K562 (cell line): ENCODE measurements around the gene NUP62CL. TPM values are rescaled to one million over a fixed set of nuclear protein-coding genes. Genes with fewer than 3 reads are reported as not detected.

Experiments
- CEBPB ChIP-seq: fragments of 450-650 bp; IDR thresholded peaks from 2 replicates; pipeline ENCODE4 v1.6.1; 2016; ENCODE audit warnings: missing genetic modification characterization, missing compliant biosample characterization
- DPF2 ChIP-seq: fragments of 450-650 bp; IDR thresholded peaks from 2 replicates; pipeline ENCODE4 v1.6.1; 2016
- EGR1 ChIP-seq: fragments of 450-650 bp; conservative IDR thresholded peaks from 2 replicates; pipeline ENCODE4 v1.6.1; 2017; ENCODE audit warnings: mild to moderate bottlenecking
- EP400 ChIP-seq: fragments of 450-650 bp; IDR thresholded peaks from 2 replicates; pipeline ENCODE4 v1.6.1; 2017; ENCODE audit warnings: antibody characterized with exemption, mild to moderate bottlenecking, moderate library complexity
- FOS ChIP-seq: IDR thresholded peaks from 3 replicates; pipeline ENCODE4 v1.6.1; 2011; ENCODE audit not compliant: insufficient read length; ENCODE audit errors: extremely low read depth
- FOSL1 ChIP-seq: fragments of 200-800 bp; sonication (Bioruptor generic); conservative IDR thresholded peaks from 2 replicates; pipeline ENCODE4 v1.6.1; 2016; ENCODE audit warnings: missing genetic modification characterization, missing compliant biosample characterization
- HNRNPLL ChIP-seq: fragments of 200-400 bp; formaldehyde crosslinking; IDR thresholded peaks from 2 replicates; pipeline ENCODE4 v1.6.1; 2017; ENCODE audit warnings: low read length, low read depth, mild to moderate bottlenecking; ENCODE audit not compliant: poor library complexity, severe bottlenecking
- JUND ChIP-seq, 2 experiments: IDR thresholded peaks; 2 replicates in 1 of 2; 3 replicates in 1 of 2; pipeline ENCODE4 v1.6.1; 2011; ENCODE audit warnings: borderline replicate concordance in 2 of 2, low read depth in 2 of 2, low read length in 2 of 2, improper control_type of control experiment in 1 of 2, missing biosample characterization in 1 of 2, missing genetic modification characterization in 1 of 2, missing genetic modification reagents in 1 of 2
- POLR2AphosphoS2 ChIP-seq: IDR thresholded peaks from 2 replicates; pipeline ENCODE4 v1.6.1; 2012; ENCODE audit warnings: low read length, improper control_type of control experiment
- PTBP1 ChIP-seq: fragments of 200-400 bp; formaldehyde crosslinking; IDR thresholded peaks from 2 replicates; pipeline ENCODE4 v1.6.1; 2017; ENCODE audit warnings: low read depth, low read length
- RBM25 ChIP-seq: fragments of 200-400 bp; formaldehyde crosslinking; IDR thresholded peaks from 2 replicates; pipeline ENCODE4 v1.6.1; 2018; ENCODE audit warnings: low read length, low read depth, moderate library complexity; ENCODE audit not compliant: severe bottlenecking
- SMARCA4 ChIP-seq: fragments of 450-650 bp; IDR thresholded peaks from 2 replicates; pipeline ENCODE4 v1.6.1; 2016
- SOX6 ChIP-seq: fragments of 450-650 bp; IDR thresholded peaks from 2 replicates; pipeline ENCODE4 v1.6.1; 2014; ENCODE audit warnings: mild to moderate bottlenecking
- TSC22D4 ChIP-seq: fragments of 450-650 bp; IDR thresholded peaks from 2 replicates; pipeline ENCODE4 v1.6.1; 2016; ENCODE audit warnings: missing genetic modification characterization, missing biosample characterization, control low read depth
- ZNF143 ChIP-seq: sonication (generic); formaldehyde crosslinking; IDR thresholded peaks from 2 replicates; pipeline ENCODE4 v1.9.0; 2022; ENCODE audit warnings: mild to moderate bottlenecking, missing genetic modification reagents
- ZNF175 ChIP-seq: fragments of 200-800 bp; sonication (Bioruptor generic); IDR thresholded peaks from 2 replicates; pipeline ENCODE4 v1.6.1; 2016; ENCODE audit warnings: low read depth, mild to moderate bottlenecking, missing genetic modification characterization, missing compliant biosample characterization
- ZNF274 ChIP-seq: IDR thresholded peaks from 2 replicates; pipeline ENCODE4 v1.6.1; 2011; ENCODE audit warnings: low read depth, mild to moderate bottlenecking, low read length, moderate library complexity, borderline replicate concordance
- ZNF668 ChIP-seq: fragments of 250-450 bp; sonication (Bioruptor Pico); IDR thresholded peaks from 2 replicates; pipeline ENCODE4 v1.8.0; 2022; ENCODE audit warnings: mild to moderate bottlenecking, inconsistent platforms
- polyA plus RNA-seq, 8 experiments: library from polyadenylated mRNA; depleted of rRNA in 4 of 8; stranded (reverse) in 5 of 8; unstranded in 3 of 8; fragments of >200 nt; fragmentation: Nextera tagmentation in 2 of 8; fragmentation: Illumina TruSeq in 1 of 8; extraction: Ambion mirVana in 2 of 8; extraction: Trizol in 1 of 8; gene quantifications; 2 replicates each; pipeline versions ENCODE4 v1.2.1 to v1.2.3, GENCODE V29; 2011 to 2014; ENCODE audit warnings: inconsistent platforms in 1 of 8, missing spikeins in 1 of 8
- total RNA-seq, 7 experiments: library from RNA; depleted of rRNA in 6 of 7; stranded (reverse); fragments of >200 nt in 6 of 7; fragmentation: Illumina TruSeq in 2 of 7; extraction: Trizol in 2 of 7; gene quantifications; 2 replicates each; pipeline versions ENCODE4 v1.2.1 to v1.2.3, GENCODE V29; 2011 to 2021; ENCODE audit warnings: low replicate concordance in 1 of 7
- TF ChIP-seq, protein P1 (sequence below): sonication (generic); formaldehyde crosslinking; IDR thresholded peaks from 2 replicates; pipeline ENCODE4 v1.8.0; 2022; ENCODE audit warnings: mild to moderate bottlenecking, missing genetic modification reagents, borderline replicate concordance
- TF ChIP-seq, protein P2 (sequence below), 2 experiments: fragments of 450-650 bp in 1 of 2; sonication (generic) in 1 of 2; formaldehyde crosslinking in 1 of 2; IDR thresholded peaks in 1 of 2; conservative IDR thresholded peaks in 1 of 2; 2 replicates each; pipeline versions ENCODE4 v1.6.1 to v1.8.1; 2016 to 2023; ENCODE audit warnings: mild to moderate bottlenecking in 2 of 2, moderate library complexity in 2 of 2, inconsistent platforms in 1 of 2, missing genetic modification reagents in 1 of 2
- TF ChIP-seq, protein P3 (sequence below), 2 experiments: IDR thresholded peaks in 1 of 2; conservative IDR thresholded peaks in 1 of 2; 2 replicates each; pipeline ENCODE4 v1.6.1; 2016; ENCODE audit warnings: low read depth in 2 of 2, mild to moderate bottlenecking in 1 of 2, missing compliant biosample characterization in 1 of 2, missing genetic modification characterization in 1 of 2, moderate library complexity in 1 of 2

NUP62CL gene
- total and polyA plus RNA-seq, 9 of the 15 experiments (the other 6 are each of a cell fraction or from before 2014, with no cell fraction given) = 29.7 to 101 (median 42.7) TPM

DNA sequence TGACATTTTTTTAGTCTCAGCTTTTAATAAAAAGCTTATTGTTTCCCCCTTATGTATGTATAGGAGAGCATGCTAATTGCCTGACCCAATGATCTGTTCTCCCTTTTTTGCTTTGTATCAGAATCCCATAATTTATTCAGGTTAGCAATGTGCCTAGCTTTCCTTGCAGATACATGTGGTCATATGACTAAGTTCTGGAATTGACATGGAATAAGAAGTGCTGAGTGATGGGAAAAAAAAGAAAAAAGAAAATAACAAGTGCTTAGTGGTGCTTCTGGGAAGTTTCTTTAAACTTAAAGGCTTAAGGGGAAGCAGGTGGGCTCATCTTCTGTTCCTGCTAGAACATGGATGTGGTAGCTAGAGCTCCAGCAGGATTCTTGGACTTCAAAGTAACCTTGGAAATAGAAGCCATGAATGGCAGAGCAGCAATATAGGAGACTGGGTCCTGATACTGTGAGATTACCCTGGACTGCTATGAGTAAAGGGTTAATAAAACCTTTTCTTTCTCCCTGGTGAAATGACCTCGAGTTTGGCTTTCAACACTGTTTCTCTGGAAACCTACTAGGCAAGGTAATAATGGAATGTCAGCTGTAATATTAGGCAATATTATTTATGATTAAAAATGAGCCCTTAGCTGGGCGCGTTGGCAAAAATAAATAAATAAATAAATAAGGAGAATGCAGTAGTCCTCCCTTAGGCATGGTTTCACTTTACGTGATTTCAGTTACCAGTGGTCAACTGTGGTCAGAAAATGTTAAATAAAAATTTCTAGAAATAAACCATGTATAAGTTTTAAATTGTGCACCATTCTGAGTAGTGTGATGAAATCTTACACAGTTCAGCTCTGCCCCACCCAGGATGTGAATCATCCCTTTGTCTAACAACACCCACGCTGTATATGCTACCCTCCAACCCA is 70.9 kb downstream of the NUP62CL start (continued):
- TF ChIP-seq ZNF175 (CRISPR knock-in tag) (peak; percentile 35; the same call in 1 of the 2 replicates), FOSL1 (tag) (peak; percentile 89), SMARCA4 (peak; percentile 79; the same call in 1 of the 2 replicates), POLR2AphosphoS2 (no peak), SOX6 (peak; percentile 88), PTBP1 (no peak), ZNF668 (CRISPR knock-in tag) (no peak), JUND (IDR thresholded peaks at IDR 0.05; ENCODE audit: borderline replicate concordance, low read depth, low read length) (peak; percentile 94), JUND (tag; IDR thresholded peaks at IDR 0.05; ENCODE audit: borderline replicate concordance, low read depth, low read length) (peak; percentile 74; the same call in 1 of the 3 replicates), TSC22D4 (tag) (no peak), ZNF274 (no peak), EP400 (peak; percentile 42; the same call in 1 of the 2 replicates), DPF2 (peak; percentile 88; the same call in 1 of the 2 replicates), CEBPB (peak; percentile 65), FOS (no peak), ZNF143 (CRISPR knock-in tag) (no peak), RBM25 (no peak), HNRNPLL (no peak), EGR1 (peak; percentile 88)
- TF ChIP-seq, protein P1, sequence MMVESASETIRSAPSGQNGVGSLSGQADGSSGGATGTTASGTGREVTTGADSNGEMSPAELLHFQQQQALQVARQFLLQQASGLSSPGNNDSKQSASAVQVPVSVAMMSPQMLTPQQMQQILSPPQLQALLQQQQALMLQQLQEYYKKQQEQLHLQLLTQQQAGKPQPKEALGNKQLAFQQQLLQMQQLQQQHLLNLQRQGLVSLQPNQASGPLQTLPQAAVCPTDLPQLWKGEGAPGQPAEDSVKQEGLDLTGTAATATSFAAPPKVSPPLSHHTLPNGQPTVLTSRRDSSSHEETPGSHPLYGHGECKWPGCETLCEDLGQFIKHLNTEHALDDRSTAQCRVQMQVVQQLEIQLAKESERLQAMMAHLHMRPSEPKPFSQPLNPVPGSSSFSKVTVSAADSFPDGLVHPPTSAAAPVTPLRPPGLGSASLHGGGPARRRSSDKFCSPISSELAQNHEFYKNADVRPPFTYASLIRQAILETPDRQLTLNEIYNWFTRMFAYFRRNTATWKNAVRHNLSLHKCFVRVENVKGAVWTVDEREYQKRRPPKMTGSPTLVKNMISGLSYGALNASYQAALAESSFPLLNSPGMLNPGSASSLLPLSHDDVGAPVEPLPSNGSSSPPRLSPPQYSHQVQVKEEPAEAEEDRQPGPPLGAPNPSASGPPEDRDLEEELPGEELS = no peak
- TF ChIP-seq, protein P2, sequence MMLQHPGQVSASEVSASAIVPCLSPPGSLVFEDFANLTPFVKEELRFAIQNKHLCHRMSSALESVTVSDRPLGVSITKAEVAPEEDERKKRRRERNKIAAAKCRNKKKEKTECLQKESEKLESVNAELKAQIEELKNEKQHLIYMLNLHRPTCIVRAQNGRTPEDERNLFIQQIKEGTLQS (IDR thresholded peaks at IDR 0.05) = peak; percentile 89
- TF ChIP-seq, protein P2 (CRISPR knock-in tag; conservative IDR thresholded peaks at IDR 0.05) = no peak
- TF ChIP-seq, protein P3, sequence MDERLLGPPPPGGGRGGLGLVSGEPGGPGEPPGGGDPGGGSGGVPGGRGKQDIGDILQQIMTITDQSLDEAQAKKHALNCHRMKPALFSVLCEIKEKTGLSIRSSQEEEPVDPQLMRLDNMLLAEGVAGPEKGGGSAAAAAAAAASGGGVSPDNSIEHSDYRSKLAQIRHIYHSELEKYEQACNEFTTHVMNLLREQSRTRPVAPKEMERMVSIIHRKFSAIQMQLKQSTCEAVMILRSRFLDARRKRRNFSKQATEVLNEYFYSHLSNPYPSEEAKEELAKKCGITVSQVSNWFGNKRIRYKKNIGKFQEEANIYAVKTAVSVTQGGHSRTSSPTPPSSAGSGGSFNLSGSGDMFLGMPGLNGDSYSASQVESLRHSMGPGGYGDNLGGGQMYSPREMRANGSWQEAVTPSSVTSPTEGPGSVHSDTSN (CRISPR knock-in tag; IDR thresholded peaks at IDR 0.05; ENCODE audit: low read depth) = no peak
- TF ChIP-seq, protein P3 (tag; conservative IDR thresholded peaks at IDR 0.05; ENCODE audit: low read depth) = 0 out of 2 replicates have a peak, but pooled peaks have one; percentile 21
